ENCODE results near the gene TMEM182.

DNA sequence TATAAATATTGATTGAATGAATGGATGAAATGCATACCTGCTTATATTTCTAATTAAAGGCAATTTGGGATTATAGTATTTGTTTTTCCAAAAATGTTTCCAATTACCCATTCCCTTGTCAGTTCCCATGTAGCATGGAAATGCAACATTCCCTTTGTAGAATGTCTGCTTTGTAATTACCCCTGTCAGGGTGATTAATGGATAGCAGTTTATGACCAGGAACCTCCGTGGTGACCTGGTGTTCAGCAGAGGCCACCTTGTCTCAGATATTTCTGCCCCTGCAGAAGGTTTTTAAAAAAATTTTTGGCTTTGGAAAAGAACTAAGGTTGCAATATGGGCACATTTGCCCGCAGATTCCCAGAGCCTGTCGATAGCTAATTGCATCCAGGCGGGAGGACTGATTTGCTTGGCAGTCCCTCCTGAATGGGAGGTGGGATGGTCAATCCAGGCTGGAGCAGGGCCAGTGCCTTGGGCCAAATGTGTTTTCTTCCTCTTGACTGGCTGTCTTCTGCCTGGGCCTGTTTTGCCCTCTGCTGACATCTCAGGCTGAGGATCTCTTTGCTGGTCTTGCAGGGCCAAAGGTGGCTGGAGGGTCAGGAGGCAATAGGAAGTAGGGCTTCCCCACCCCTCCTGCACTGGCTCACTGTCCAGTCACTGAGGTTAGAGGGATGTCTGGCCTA, 82.1 kb downstream of the TMEM182 start:
- TF ChIP-seq POLR2A (IDR thresholded peaks at IDR 0.05; ENCODE audit: low read depth, low read length), result no peak
- TF ChIP-seq POLR2AphosphoS5 (IDR thresholded peaks at IDR 0.05; ENCODE audit: low read depth, low read length), result no peak
- no peak for TF ChIP-seq SPI1 (IDR thresholded peaks at IDR 0.05; ENCODE audit: low read depth, low read length)
- TF ChIP-seq TAF1 (IDR thresholded peaks at IDR 0.05; ENCODE audit: low read depth, low read length), result no peak
- no peak for TF ChIP-seq POU2F2 (IDR thresholded peaks at IDR 0.05; ENCODE audit: low read depth, low read length)

Measured in GM12891 (cell line).